Stomach (tissue), 9 donors: ENCODE results near the gene OSM. TPM values are rescaled to one million over a fixed set of nuclear protein-coding genes. Genes with fewer than 3 reads are reported as not detected.
A peak's percentile ranks its signal among the peaks of the same experiment; 100 is the strongest.

Experiments used
- DNase-seq, 2 donors: peaks; one replicate each; pipeline versions ENCODE4 v3.0.0 to v3.0.0-alpha.2; 2013 to 2019
- H3K27ac ChIP-seq, 5 donors: fragments of 200-600 bp in 4 of 5; sonication (generic) in 4 of 5; one replicate each; pipeline ENCODE4 v1.5.1; 2013 to 2019; ENCODE audit warnings: mild to moderate bottlenecking in 1 of 5, moderate library complexity in 1 of 5
- H3K27me3 ChIP-seq, 3 donors: fragments of 200-600 bp; sonication (generic); one replicate each; pipeline ENCODE4 v1.5.1; 2017 to 2019; ENCODE audit warnings: mixed run types in 1 of 3
- H3K36me3 ChIP-seq, 4 donors: fragments of 200-600 bp; sonication (generic); 1 replicate in 3 of 4; 2 replicates in 1 of 4; pipeline ENCODE4 v1.5.1; 2016 to 2019
- H3K4me1 ChIP-seq, 4 donors: fragments of 200-600 bp; sonication (generic); one replicate each; pipeline ENCODE4 v1.5.1; 2016 to 2019
- H3K4me3 ChIP-seq, 4 donors: fragments of 200-600 bp; sonication (generic) in 3 of 4; one replicate each; pipeline ENCODE4 v1.5.1; 2016 to 2019; ENCODE audit warnings: mild to moderate bottlenecking in 1 of 4
- H3K9me3 ChIP-seq, 4 donors: fragments of 200-600 bp; sonication (generic); one replicate each; pipeline ENCODE4 v1.5.1; 2016 to 2019
- EP300 ChIP-seq: sonication (generic); formaldehyde crosslinking; IDR thresholded peaks from one replicate; pipeline ENCODE4 v1.6.1; 2017; ENCODE audit warnings: antibody characterized with exemption
- POLR2A ChIP-seq, 4 donors: fragments of 450-650 bp; IDR thresholded peaks; one replicate each; pipeline ENCODE4 v1.6.1; 2016; ENCODE audit warnings: antibody characterized with exemption in 4 of 4, control low read depth in 2 of 4, mild to moderate bottlenecking in 1 of 4, moderate library complexity in 1 of 4
- POLR2AphosphoS5 ChIP-seq, 3 donors: sonication (generic); formaldehyde crosslinking; IDR thresholded peaks; one replicate each; pipeline ENCODE4 v1.6.1; 2016; ENCODE audit warnings: antibody characterized with exemption in 3 of 3
- WGBS, 5 donors: extraction: QIAGEN DNeasy Blood & Tissue Kit in 3 of 5; methylation state at CpG; one replicate each; pipeline versions ENCODE4 v1.1.5 to v1.1.7; 2013 to 2018; 5-methylcytosine and 5-hydroxymethylcytosine counted together
- intact Hi-C: fragments of 100-400 bp; cut with DNase I; formaldehyde crosslinking; loops from one replicate; pipeline ENCODE4 v1.15.1; 2023; ENCODE audit warnings: low total_unique reads
- polyA plus RNA-seq, 3 donors: library from polyadenylated mRNA; stranded (reverse); fragments of 200-250 nt; gene quantifications; one replicate each; pipeline ENCODE4 v1.2.3, GENCODE V29; 2013
- total RNA-seq, 5 donors: library from RNA; depleted of rRNA; stranded (reverse); fragments of >200 nt; gene quantifications; one replicate each; pipeline versions ENCODE4 v1.1.0 to v1.2.3, GENCODE V29; 2014 to 2016
- TF ChIP-seq, protein P1 (sequence below), 7 experiments: fragments of 450-650 bp in 4 of 7; fragments of 200-600 bp in 3 of 7; sonication (generic) in 3 of 7; IDR thresholded peaks; one replicate each; pipeline ENCODE4 v1.5.1; 2016 to 2019; ENCODE audit warnings: antibody characterized with exemption in 7 of 7, control low read depth in 2 of 7, mild to moderate bottlenecking in 1 of 7
- donor health status: healthy with polysubstance abuse.
- donor health status: Bipolar disorder and iron deficiency.
- donor health status: healthy.

Gene OSM
- total and polyA plus RNA-seq, 8 donors = 0.33 to 22.7 (median 1.2) TPM; not detected in 4

GRCh38 chr22:30301995-30302809 lies 35.6 kb upstream of the OSM start:
- Histone ChIP-seq H3K27ac (peak overlapping the region; percentile 63 to 94 (median 86)), H3K9me3 (no peaks in the 10 kb centered on the region), H3K4me3 (no peak overlapping the region), H3K27me3 (no peaks in the 10 kb centered on the region), H3K36me3 (peaks cover 27 to 70% (median 60%) of the 10 kb centered on the region in 4 donors), H3K4me1 (peaks cover 77 to 100% (median 92%) of the 10 kb centered on the region in 4 donors)
- peak in 1 of 3 donors; percentile 26 for TF ChIP-seq POLR2AphosphoS5 (IDR thresholded peaks at IDR 0.05)
- no peak for TF ChIP-seq EP300
- DNase-seq = peak; percentile 44 to 70
- intact Hi-C loops = no loop called here
- 34 to 50% (median 39%) methylated on average over 9 of the region's 9 CpGs for WGBS, 5 donors

- H3K9me3 ChIP-seq = no peaks in the 10 kb centered on the region
- no peak overlapping the region for H3K4me3 ChIP-seq
- TF ChIP-seq POLR2AphosphoS5 (IDR thresholded peaks at IDR 0.05) (no peak), EP300 (no peak), POLR2A (IDR thresholded peaks at IDR 0.05) (no peak)
- TF ChIP-seq, protein P1, sequence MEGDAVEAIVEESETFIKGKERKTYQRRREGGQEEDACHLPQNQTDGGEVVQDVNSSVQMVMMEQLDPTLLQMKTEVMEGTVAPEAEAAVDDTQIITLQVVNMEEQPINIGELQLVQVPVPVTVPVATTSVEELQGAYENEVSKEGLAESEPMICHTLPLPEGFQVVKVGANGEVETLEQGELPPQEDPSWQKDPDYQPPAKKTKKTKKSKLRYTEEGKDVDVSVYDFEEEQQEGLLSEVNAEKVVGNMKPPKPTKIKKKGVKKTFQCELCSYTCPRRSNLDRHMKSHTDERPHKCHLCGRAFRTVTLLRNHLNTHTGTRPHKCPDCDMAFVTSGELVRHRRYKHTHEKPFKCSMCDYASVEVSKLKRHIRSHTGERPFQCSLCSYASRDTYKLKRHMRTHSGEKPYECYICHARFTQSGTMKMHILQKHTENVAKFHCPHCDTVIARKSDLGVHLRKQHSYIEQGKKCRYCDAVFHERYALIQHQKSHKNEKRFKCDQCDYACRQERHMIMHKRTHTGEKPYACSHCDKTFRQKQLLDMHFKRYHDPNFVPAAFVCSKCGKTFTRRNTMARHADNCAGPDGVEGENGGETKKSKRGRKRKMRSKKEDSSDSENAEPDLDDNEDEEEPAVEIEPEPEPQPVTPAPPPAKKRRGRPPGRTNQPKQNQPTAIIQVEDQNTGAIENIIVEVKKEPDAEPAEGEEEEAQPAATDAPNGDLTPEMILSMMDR (IDR thresholded peaks at IDR 0.05) = no peak
- DNase-seq = no peak
- H3K27ac ChIP-seq = peak overlapping the region; percentile 33 to 78 (median 61)
- H3K27me3 ChIP-seq = no peaks in the 10 kb centered on the region
- peaks cover 53 to 77% (median 70%) of the 10 kb centered on the region in 4 donors for H3K4me1 ChIP-seq
- WGBS, 5 donors = 86 to 91% (median 87%) methylated on average over 13 of the region's 13 CpGs
- intact Hi-C loops = no loop called here
- H3K36me3 ChIP-seq = peaks cover 39 to 98% (median 89%) of the 10 kb centered on the region in 4 donors
These were observed 32.7 kb upstream of the OSM start for GRCh38 chr22:30299322-30299721.

DNA sequence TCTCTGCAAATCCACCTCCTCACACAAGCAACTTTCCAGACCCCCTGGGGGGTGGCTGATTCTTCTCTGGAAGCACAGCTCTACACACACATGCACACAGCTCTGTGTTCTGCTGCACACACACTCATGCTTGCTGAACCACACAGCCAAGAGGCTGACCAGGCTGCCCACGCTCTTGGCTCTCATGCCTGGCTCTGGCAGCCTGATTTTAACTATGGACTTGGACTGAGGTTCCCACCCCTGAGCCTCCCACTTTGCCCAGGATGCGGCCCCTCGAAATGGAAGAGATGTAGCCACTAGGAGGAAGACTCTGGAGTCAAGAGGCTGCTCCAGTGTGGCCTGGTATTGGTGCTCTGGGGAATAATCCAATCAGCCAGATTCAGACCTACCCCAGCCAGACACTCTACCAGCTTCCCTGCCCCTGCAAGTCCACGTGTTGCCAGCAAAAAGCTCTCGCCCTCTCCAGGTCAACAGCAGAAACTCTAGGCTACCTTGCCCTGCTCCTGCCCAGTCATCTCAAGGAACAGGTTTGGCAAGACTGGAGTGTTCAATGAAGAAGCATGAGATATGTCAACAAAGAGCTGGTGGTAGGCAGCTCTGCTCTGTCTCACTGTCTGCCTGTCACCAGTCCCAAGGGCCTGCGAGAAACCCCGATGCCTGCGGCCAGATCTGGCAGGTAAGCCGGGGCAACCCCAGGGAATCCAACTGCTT lies 31.5 kb upstream of the OSM start:
- peak in 2 of 3 donors; percentile 64 to 78 for TF ChIP-seq POLR2AphosphoS5 (IDR thresholded peaks at IDR 0.05)
- no peak for TF ChIP-seq POLR2A (IDR thresholded peaks at IDR 0.05)
- TF ChIP-seq, protein P1 (IDR thresholded peaks at IDR 0.05) = peak in 1 of 7 experiments; percentile 8
- DNase-seq = peak; percentile 78 to 90
- Histone ChIP-seq H3K27me3 (no peaks in the 10 kb centered on the region), H3K36me3 (peaks cover 50 to 98% (median 96%) of the 10 kb centered on the region in 4 donors), H3K4me1 (peaks cover 42 to 65% (median 59%) of the 10 kb centered on the region in 4 donors), H3K9me3 (no peaks in the 10 kb centered on the region), H3K27ac (peak overlapping the region; percentile 33 to 78 (median 61)), H3K4me3 (no peak overlapping the region)
- WGBS, 5 donors = 37 to 57% (median 50%) methylated on average over 6 to 9 of the region's 9 CpGs
- intact Hi-C loops = no loop called here

DNA sequence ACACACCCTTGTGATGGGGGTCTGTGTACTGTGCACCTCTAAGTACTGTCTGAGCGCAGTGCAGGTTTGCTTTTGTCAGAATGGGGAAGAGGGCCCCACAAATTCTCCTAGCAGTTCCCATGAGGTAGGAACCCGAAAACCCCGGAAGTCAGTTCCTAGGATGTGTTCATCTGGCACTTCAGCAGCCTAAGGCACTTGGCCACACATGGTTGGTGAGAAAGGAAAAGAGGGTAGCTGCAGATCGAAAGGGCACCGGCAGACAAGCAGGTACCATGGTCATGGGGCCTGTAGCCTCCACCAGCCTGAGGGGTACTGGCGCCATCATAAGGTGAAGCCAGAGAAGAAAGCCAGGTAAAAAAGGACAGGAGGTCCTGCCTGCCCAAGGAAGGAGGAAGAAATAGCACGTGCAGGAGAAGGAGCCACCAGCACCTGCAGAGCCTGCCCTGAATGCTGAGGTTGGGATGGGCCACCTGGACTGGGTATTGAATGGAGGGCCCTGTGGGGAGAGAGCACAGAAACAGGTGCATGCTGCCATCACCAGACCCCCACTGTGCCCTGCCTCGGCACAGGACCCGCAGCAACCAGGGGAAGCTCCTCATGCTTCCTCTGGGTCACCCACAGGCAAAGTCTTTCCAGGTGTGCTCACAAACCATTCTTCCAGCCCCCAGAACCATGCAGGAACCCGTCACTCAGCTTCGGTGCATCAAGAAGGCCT lies 30.8 kb upstream of the OSM start:
- Histone ChIP-seq H3K27me3 (no peaks in the 10 kb centered on the region), H3K4me1 (peaks cover 34 to 60% (median 52%) of the 10 kb centered on the region in 4 donors), H3K9me3 (no peaks in the 10 kb centered on the region), H3K4me3 (no peak overlapping the region), H3K36me3 (peaks cover 57 to 100% (median 100%) of the 10 kb centered on the region in 4 donors), H3K27ac (peak overlapping the region; percentile 8 to 78 (median 61))
- WGBS, 5 donors = 77 to 86% (median 81%) methylated on average over 11 of the region's 11 CpGs
- TF ChIP-seq POLR2AphosphoS5 (IDR thresholded peaks at IDR 0.05) = no peak
- TF ChIP-seq EP300 = no peak
- no peak for TF ChIP-seq POLR2A (IDR thresholded peaks at IDR 0.05)
- intact Hi-C loops = no loop called here
- no peak for DNase-seq

DNA sequence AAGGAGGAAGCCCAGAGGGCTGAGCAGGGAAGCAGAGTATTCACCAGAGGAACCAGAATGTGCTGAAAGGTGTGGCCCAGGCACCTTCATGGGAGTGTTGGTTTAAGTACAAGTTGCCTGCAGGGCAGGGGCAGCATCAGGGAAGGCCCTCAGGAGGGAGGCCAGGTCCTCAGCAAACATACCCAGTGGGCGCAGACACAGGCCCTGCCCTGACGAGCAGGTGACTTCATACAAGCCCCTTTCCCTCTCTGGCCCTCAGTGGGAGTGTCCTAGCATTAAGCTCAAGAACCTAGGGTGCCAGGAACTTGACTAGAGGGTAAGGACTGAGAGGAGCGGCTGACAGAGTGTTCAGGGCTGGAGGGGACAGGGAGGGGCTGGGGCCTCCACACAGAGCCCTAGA lies 30.2 kb upstream of the OSM start:
- peak in 1 of 2 donors; percentile 41 for DNase-seq
- H3K27ac ChIP-seq = peak overlapping the region in 3 of 5 donors; percentile 59 to 78 (median 76)
- TF ChIP-seq EP300 = no peak
- H3K36me3 ChIP-seq = peaks cover 62 to 100% (median 100%) of the 10 kb centered on the region in 4 donors
- H3K4me3 ChIP-seq = no peak overlapping the region
- H3K4me1 ChIP-seq = peaks cover 33 to 60% (median 49%) of the 10 kb centered on the region in 4 donors
- no peaks in the 10 kb centered on the region for H3K9me3 ChIP-seq
- H3K27me3 ChIP-seq = no peaks in the 10 kb centered on the region
- 45 to 68% (median 63%) methylated on average over 3 of the region's 3 CpGs for WGBS, 5 donors
- intact Hi-C loops = no loop called here
